K562 (cell line): ENCODE data around the gene MAP3K14. TPM values are rescaled to one million over a fixed set of nuclear protein-coding genes. Genes with fewer than 3 reads are reported as not detected.

Experiments
- ADNP ChIP-seq: fragments of 200-800 bp; sonication (Bioruptor generic); IDR thresholded peaks from 2 replicates; pipeline ENCODE4 v1.6.1; 2016; ENCODE audit warnings: missing genetic modification characterization, missing compliant biosample characterization
- BCLAF1 ChIP-seq, 2 experiments: fragments of 450-650 bp in 1 of 2; IDR thresholded peaks; 2 replicates each; pipeline ENCODE4 v1.6.1; 2011 to 2017; ENCODE audit warnings: low read depth in 2 of 2, antibody characterized with exemption in 1 of 2, borderline replicate concordance in 1 of 2, low read length in 1 of 2, mild to moderate bottlenecking in 1 of 2, mixed read lengths in 1 of 2; ENCODE audit not compliant: control insufficient read depth in 1 of 2
- DPF2 ChIP-seq: fragments of 450-650 bp; IDR thresholded peaks from 2 replicates; pipeline ENCODE4 v1.6.1; 2016
- ELK1 ChIP-seq: sonication (generic); formaldehyde crosslinking; IDR thresholded peaks from 2 replicates; pipeline ENCODE4 v1.8.1; 2022; ENCODE audit warnings: missing genetic modification reagents
- FOXA3 ChIP-seq, 2 experiments: fragments of 450-650 bp in 1 of 2; sonication (generic) in 1 of 2; formaldehyde crosslinking; IDR thresholded peaks in 1 of 2; conservative IDR thresholded peaks in 1 of 2; 2 replicates each; pipeline versions ENCODE4 v1.4.0 to v1.8.0; 2020 to 2022; ENCODE audit warnings: mild to moderate bottlenecking in 2 of 2, missing genetic modification reagents in 1 of 2
- GTF3C2 ChIP-seq: IDR thresholded peaks from 3 replicates; pipeline ENCODE4 v1.6.1; 2011; ENCODE audit warnings: borderline replicate concordance, mild to moderate bottlenecking, moderate library complexity; ENCODE audit not compliant: insufficient read length; ENCODE audit errors: extremely low read depth
- HMGXB4 ChIP-seq: sonication (generic); formaldehyde crosslinking; IDR thresholded peaks from 2 replicates; pipeline ENCODE4 v1.8.1; 2023; ENCODE audit warnings: mild to moderate bottlenecking, missing genetic modification reagents
- NELFE ChIP-seq: IDR thresholded peaks from 2 replicates; pipeline ENCODE4 v1.6.1; 2011; ENCODE audit warnings: mild to moderate bottlenecking; ENCODE audit not compliant: insufficient read depth, insufficient read length
- PTRF ChIP-seq: fragments of 450-650 bp; IDR thresholded peaks from 2 replicates; pipeline ENCODE4 v1.6.1; 2016; ENCODE audit warnings: mild to moderate bottlenecking, missing genetic modification characterization, missing compliant biosample characterization
- PYGO2 ChIP-seq: fragments of 450-650 bp; IDR thresholded peaks from 2 replicates; pipeline ENCODE4 v1.6.1; 2016; ENCODE audit warnings: mild to moderate bottlenecking, missing genetic modification characterization, moderate library complexity, missing compliant biosample characterization
- THRB ChIP-seq: fragments of 450-650 bp; formaldehyde crosslinking; conservative IDR thresholded peaks from 2 replicates; pipeline ENCODE4 v1.4.0; 2022; ENCODE audit warnings: mild to moderate bottlenecking, missing genetic modification characterization
- XRCC4 ChIP-seq: IDR thresholded peaks from one replicate; pipeline ENCODE4 v1.6.1; 2011; ENCODE audit not compliant: insufficient read depth, insufficient read length; ENCODE audit errors: extremely low read depth
- XRCC5 ChIP-seq: fragments of 200-400 bp; formaldehyde crosslinking; IDR thresholded peaks from 2 replicates; pipeline ENCODE4 v1.6.1; 2017; ENCODE audit warnings: low read depth, mild to moderate bottlenecking, low read length
- ZNF232 ChIP-seq: sonication (generic); formaldehyde crosslinking; IDR thresholded peaks from 2 replicates; pipeline ENCODE4 v1.8.0; 2022; ENCODE audit warnings: mild to moderate bottlenecking, missing genetic modification reagents
- ZNF507 ChIP-seq: conservative IDR thresholded peaks from 2 replicates; pipeline ENCODE4 v1.6.1; 2017; ENCODE audit warnings: missing genetic modification characterization, missing compliant biosample characterization
- polyA plus RNA-seq, 8 experiments: library from polyadenylated mRNA; depleted of rRNA in 4 of 8; stranded (reverse) in 5 of 8; unstranded in 3 of 8; fragments of >200 nt; fragmentation: Nextera tagmentation in 2 of 8; fragmentation: Illumina TruSeq in 1 of 8; extraction: Ambion mirVana in 2 of 8; extraction: Trizol in 1 of 8; gene quantifications; 2 replicates each; pipeline versions ENCODE4 v1.2.1 to v1.2.3, GENCODE V29; 2011 to 2014; ENCODE audit warnings: inconsistent platforms in 1 of 8, missing spikeins in 1 of 8
- total RNA-seq, 7 experiments: library from RNA; depleted of rRNA in 6 of 7; stranded (reverse); fragments of >200 nt in 6 of 7; fragmentation: Illumina TruSeq in 2 of 7; extraction: Trizol in 2 of 7; gene quantifications; 2 replicates each; pipeline versions ENCODE4 v1.2.1 to v1.2.3, GENCODE V29; 2011 to 2021; ENCODE audit warnings: low replicate concordance in 1 of 7

The MAP3K14 gene
- total and polyA plus RNA-seq, 9 of the 15 experiments (the other 6 are each of a cell fraction or from before 2014, with no cell fraction given), result 0.45 to 8.7 (median 3.2) TPM

- TF ChIP-seq BCLAF1 (IDR thresholded peaks at IDR 0.05; ENCODE audit: borderline replicate concordance in 1 of 2, control insufficient read depth in 1 of 2, low read depth in 2 of 2, low read length in 1 of 2) (peak in 1 of 2 experiments; percentile 39; a peak in 1 of 4 replicates), XRCC5 (no peak), ELK1 (CRISPR knock-in tag) (no peak), HMGXB4 (CRISPR knock-in tag) (no peak), PYGO2 (peak; percentile 96), XRCC4 (no peak), ZNF507 (tag) (no peak), THRB (CRISPR knock-in tag) (no peak), PTRF (tag) (no peak), GTF3C2 (no peak), DPF2 (peak; percentile 100), NELFE (no peak), ADNP (tag) (no peak; the same call in 1 of the 2 replicates), FOXA3 (CRISPR knock-in tag; conservative IDR thresholded peaks at IDR 0.05 in 1 of 2, IDR thresholded peaks at IDR 0.05 in 1 of 2) (peak in 1 of 2 experiments; percentile 93; a peak in 2 of 4 replicates), ZNF232 (CRISPR knock-in tag) (no peak)
Measured at GRCh38 chr17:45345554-45346215, 28.9 kb upstream of the MAP3K14 start (continued).
